Omental fat pad (tissue), 4 donors: ENCODE data around the gene ZKSCAN4. TPM values are rescaled to one million over a fixed set of nuclear protein-coding genes. Genes with fewer than 3 reads are reported as not detected.

ENCODE experiments used
- ATAC-seq: fragments of 150-250 bp; one replicate; pipeline ENCODE4 v1.9.1; 2016; ENCODE audit warnings: mild to moderate bottlenecking, moderate library complexity; ENCODE audit not compliant: low FRiP score
- DNase-seq: peaks from one replicate; pipeline ENCODE4 v3.0.0-alpha.2; 2019; ENCODE audit warnings: low spot score
- CTCF ChIP-seq, 3 donors: fragments of 450-650 bp; IDR thresholded peaks; one replicate each; pipeline ENCODE4 v1.5.1; 2016 to 2017; ENCODE audit warnings: antibody characterized with exemption in 3 of 3, mild to moderate bottlenecking in 3 of 3, moderate library complexity in 2 of 3
- total RNA-seq, 4 donors: library from RNA; depleted of rRNA; stranded (reverse); fragments of >200 nt; gene quantifications; one replicate each; pipeline ENCODE4 v1.1.0, GENCODE V29; 2016

ZKSCAN4 gene
- total RNA-seq, 4 donors from 2014 or later: 1.3 to 6.0 (median 3.2) TPM

GRCh38 chr6:28208111-28208659 is 43.9 kb downstream of the ZKSCAN4 start:
- TF ChIP-seq CTCF (IDR thresholded peaks at IDR 0.05): no peak
- no peak for ATAC-seq

GRCh38 chr6:28207510-28208110 is 44.5 kb downstream of the ZKSCAN4 start:
- ATAC-seq (no peak), DNase-seq (no peak)
- no peak for TF ChIP-seq CTCF (IDR thresholded peaks at IDR 0.05)

More at GRCh38 chr6:28208111-28208659, 43.9 kb downstream of the ZKSCAN4 start:
- no peak for DNase-seq

GRCh38 chr6:28206928-28207509 is 45.0 kb downstream of the ZKSCAN4 start:
- no peak for ATAC-seq
- no peak for DNase-seq
- no peak for TF ChIP-seq CTCF (IDR thresholded peaks at IDR 0.05)

- ATAC-seq: no peak
- TF ChIP-seq CTCF (IDR thresholded peaks at IDR 0.05): no peak
- DNase-seq: no peak
These were observed 45.5 kb downstream of the ZKSCAN4 start for GRCh38 chr6:28206527-28206926.

- no peak for TF ChIP-seq CTCF (IDR thresholded peaks at IDR 0.05)
- ATAC-seq (no peak), DNase-seq (no peak)
These were observed 46.2 kb downstream of the ZKSCAN4 start for GRCh38 chr6:28205879-28206278.

- ATAC-seq (no peak), DNase-seq (no peak)
- TF ChIP-seq CTCF (IDR thresholded peaks at IDR 0.05): no peak
These were observed 48.9 kb downstream of the ZKSCAN4 start for GRCh38 chr6:28203201-28203600.

GRCh38 chr6:28200020-28200419 is 52.0 kb downstream of the ZKSCAN4 start:
- DNase-seq: no peak
- ATAC-seq: no peak
- TF ChIP-seq CTCF (IDR thresholded peaks at IDR 0.05): no peak
